ENCODE measurements around the gene USP10.

DNA sequence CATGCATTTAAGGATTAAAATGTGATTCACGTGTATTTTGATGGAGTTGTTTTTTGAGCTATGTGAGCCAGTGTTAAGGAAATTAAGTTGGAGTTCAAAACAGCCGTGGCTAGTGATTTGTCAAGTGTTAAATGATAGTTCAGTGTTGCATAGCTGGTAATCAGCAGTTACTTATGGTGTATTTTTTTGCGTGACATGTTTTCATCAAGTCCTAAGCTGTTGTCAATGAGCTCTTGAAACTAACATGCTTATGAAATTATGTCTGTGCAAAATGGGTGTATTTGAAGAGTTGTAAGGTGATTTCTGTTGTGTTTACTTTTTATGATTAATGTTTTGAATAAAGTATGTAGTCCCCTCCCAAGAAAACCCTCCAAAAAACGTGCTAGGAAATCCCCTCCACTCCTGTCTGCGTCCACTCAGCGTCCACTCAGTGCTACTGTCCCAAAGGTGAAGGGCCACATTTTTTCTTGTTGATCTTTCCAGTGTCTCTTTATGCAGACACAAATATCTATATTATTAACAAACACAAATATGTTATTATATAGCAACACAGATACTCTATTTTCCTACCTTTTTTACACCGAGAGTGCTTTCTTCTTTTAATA, 30.0 kb downstream of the USP10 start:
- TF ChIP-seq, protein P1, sequence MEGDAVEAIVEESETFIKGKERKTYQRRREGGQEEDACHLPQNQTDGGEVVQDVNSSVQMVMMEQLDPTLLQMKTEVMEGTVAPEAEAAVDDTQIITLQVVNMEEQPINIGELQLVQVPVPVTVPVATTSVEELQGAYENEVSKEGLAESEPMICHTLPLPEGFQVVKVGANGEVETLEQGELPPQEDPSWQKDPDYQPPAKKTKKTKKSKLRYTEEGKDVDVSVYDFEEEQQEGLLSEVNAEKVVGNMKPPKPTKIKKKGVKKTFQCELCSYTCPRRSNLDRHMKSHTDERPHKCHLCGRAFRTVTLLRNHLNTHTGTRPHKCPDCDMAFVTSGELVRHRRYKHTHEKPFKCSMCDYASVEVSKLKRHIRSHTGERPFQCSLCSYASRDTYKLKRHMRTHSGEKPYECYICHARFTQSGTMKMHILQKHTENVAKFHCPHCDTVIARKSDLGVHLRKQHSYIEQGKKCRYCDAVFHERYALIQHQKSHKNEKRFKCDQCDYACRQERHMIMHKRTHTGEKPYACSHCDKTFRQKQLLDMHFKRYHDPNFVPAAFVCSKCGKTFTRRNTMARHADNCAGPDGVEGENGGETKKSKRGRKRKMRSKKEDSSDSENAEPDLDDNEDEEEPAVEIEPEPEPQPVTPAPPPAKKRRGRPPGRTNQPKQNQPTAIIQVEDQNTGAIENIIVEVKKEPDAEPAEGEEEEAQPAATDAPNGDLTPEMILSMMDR (tag by site-specific recombination; IDR thresholded peaks at IDR 0.05), result no peak
- no peak for TF ChIP-seq ZNF654 (tag by site-specific recombination; IDR thresholded peaks at IDR 0.05; ENCODE audit: low read depth)

All from HEK293 (cell line).